ENCODE measurements around the gene AWAT2. TPM values are rescaled to one million over a fixed set of nuclear protein-coding genes. Genes with fewer than 3 reads are reported as not detected.

AWAT2 gene
- total and polyA plus RNA-seq, 2 experiments from 2014 or later, result not detected

DNA sequence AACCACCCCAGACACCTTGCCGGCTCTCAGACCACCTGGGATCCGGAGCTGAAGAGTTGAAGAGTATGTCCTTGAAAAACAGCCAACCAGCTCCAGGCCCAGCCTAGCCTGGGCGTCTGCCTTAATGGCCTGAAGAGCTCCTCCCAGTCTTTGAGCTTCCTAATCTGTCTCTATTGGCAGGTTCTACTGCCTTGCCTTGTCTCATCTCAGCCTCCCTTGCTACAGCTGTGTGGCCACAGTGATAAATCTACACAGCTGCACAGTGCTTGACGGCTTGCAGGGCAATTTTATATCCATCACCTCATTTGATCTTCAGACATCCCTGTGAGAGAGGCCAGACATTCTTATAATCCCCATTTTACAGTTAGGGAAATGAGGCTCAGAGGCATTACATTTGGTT, 19.9 kb downstream of the AWAT2 start (continued):
- no peak for TF ChIP-seq CTCF (conservative IDR thresholded peaks at IDR 0.05; ENCODE audit: low read depth in 2 of 2)
- TF ChIP-seq, protein P1, sequence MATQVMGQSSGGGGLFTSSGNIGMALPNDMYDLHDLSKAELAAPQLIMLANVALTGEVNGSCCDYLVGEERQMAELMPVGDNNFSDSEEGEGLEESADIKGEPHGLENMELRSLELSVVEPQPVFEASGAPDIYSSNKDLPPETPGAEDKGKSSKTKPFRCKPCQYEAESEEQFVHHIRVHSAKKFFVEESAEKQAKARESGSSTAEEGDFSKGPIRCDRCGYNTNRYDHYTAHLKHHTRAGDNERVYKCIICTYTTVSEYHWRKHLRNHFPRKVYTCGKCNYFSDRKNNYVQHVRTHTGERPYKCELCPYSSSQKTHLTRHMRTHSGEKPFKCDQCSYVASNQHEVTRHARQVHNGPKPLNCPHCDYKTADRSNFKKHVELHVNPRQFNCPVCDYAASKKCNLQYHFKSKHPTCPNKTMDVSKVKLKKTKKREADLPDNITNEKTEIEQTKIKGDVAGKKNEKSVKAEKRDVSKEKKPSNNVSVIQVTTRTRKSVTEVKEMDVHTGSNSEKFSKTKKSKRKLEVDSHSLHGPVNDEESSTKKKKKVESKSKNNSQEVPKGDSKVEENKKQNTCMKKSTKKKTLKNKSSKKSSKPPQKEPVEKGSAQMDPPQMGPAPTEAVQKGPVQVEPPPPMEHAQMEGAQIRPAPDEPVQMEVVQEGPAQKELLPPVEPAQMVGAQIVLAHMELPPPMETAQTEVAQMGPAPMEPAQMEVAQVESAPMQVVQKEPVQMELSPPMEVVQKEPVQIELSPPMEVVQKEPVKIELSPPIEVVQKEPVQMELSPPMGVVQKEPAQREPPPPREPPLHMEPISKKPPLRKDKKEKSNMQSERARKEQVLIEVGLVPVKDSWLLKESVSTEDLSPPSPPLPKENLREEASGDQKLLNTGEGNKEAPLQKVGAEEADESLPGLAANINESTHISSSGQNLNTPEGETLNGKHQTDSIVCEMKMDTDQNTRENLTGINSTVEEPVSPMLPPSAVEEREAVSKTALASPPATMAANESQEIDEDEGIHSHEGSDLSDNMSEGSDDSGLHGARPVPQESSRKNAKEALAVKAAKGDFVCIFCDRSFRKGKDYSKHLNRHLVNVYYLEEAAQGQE (IDR thresholded peaks at IDR 0.05; ENCODE audit: unreplicated experiment), result no peak
- no peak for TF ChIP-seq EZH2 (IDR thresholded peaks at IDR 0.05; ENCODE audit: low read depth, unreplicated experiment)
- TF ChIP-seq, protein P2, sequence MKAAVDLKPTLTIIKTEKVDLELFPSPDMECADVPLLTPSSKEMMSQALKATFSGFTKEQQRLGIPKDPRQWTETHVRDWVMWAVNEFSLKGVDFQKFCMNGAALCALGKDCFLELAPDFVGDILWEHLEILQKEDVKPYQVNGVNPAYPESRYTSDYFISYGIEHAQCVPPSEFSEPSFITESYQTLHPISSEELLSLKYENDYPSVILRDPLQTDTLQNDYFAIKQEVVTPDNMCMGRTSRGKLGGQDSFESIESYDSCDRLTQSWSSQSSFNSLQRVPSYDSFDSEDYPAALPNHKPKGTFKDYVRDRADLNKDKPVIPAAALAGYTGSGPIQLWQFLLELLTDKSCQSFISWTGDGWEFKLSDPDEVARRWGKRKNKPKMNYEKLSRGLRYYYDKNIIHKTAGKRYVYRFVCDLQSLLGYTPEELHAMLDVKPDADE (IDR thresholded peaks at IDR 0.05), result no peak
- no peak for TF ChIP-seq STAT1 (IDR thresholded peaks at IDR 0.05; ENCODE audit: unreplicated experiment)
- TF ChIP-seq EZH2phosphoT487 (IDR thresholded peaks at IDR 0.05; ENCODE audit: unreplicated experiment), result no peak
- TF ChIP-seq POLR2AphosphoS5 (IDR thresholded peaks at IDR 0.05; ENCODE audit: low read depth), result no peak
- TF ChIP-seq JUNB (IDR thresholded peaks at IDR 0.05; ENCODE audit: unreplicated experiment), result no peak
- no peak for TF ChIP-seq ZNF114 (CRISPR knock-in tag; IDR thresholded peaks at IDR 0.05)
- no peak for TF ChIP-seq CREB1 (CRISPR knock-in tag; IDR thresholded peaks at IDR 0.05; ENCODE audit: low read depth)

- Histone ChIP-seq H3K4me2 (no peak overlapping the region), H2AFZ (no peak overlapping the region), H3K79me2 (replicated peaks; ENCODE audit: insufficient read depth) (no peaks in the 10 kb centered on the region), H3K4me3 (no peak overlapping the region), H3F3A (replicated peaks; ENCODE audit: low read depth) (no peaks in the 10 kb centered on the region), H3K4me1 (ENCODE audit: insufficient read depth) (no peaks in the 10 kb centered on the region), H3K27ac (ENCODE audit: low read depth) (no peak overlapping the region), H3K36me3 (ENCODE audit: insufficient read depth) (no peaks in the 10 kb centered on the region), H3K27me3 (ENCODE audit: insufficient read depth) (no peaks in the 10 kb centered on the region), H4K20me1 (replicated peaks; ENCODE audit: insufficient read depth) (no peaks in the 10 kb centered on the region), H3K9me2 (ENCODE audit: insufficient read depth) (no peaks in the 10 kb centered on the region)
- Mint-ChIP-seq H3K4me1 (peaks cover 10% of the 10 kb centered on the region), H3K27ac (no peak overlapping the region), H3K27me3 (ENCODE audit: insufficient read depth, low read depth, poor library complexity) (no peaks in the 10 kb centered on the region), H3K9me3 (no peaks in the 10 kb centered on the region), H3K36me3 (ENCODE audit: low read depth) (no peaks in the 10 kb centered on the region), H3K4me3 (no peak overlapping the region)
- DNase-seq (ENCODE audit: low spot score) (no peak), ATAC-seq (no peak)
- TF ChIP-seq ZNF331 (CRISPR knock-in tag; IDR thresholded peaks at IDR 0.05; ENCODE audit: low read depth) (no peak), NANOG (IDR thresholded peaks at IDR 0.05; ENCODE audit: borderline replicate concordance) (no peak), POLR2AphosphoS5 (IDR thresholded peaks at IDR 0.05; ENCODE audit: low read depth) (no peak), JUNB (IDR thresholded peaks at IDR 0.05; ENCODE audit: unreplicated experiment) (no peak), ZNF114 (CRISPR knock-in tag; IDR thresholded peaks at IDR 0.05) (no peak), EZH2phosphoT487 (IDR thresholded peaks at IDR 0.05; ENCODE audit: unreplicated experiment) (no peak), STAT1 (IDR thresholded peaks at IDR 0.05; ENCODE audit: unreplicated experiment) (no peak), CREB1 (CRISPR knock-in tag; IDR thresholded peaks at IDR 0.05; ENCODE audit: low read depth) (no peak), EZH2 (IDR thresholded peaks at IDR 0.05; ENCODE audit: low read depth, unreplicated experiment) (no peak)
- TF ChIP-seq, protein P1 (IDR thresholded peaks at IDR 0.05; ENCODE audit: unreplicated experiment), result no peak
- TF ChIP-seq, protein P2 (IDR thresholded peaks at IDR 0.05), result no peak
These were observed 22.9 kb downstream of the AWAT2 start for GRCh38 chrX:70026851-70027200.

All from GM23338 (cell line).